Esophagus squamous epithelium (tissue), 4 donors: ENCODE measurements around the gene ALDH1A2.

Experiments
- CTCF ChIP-seq, 6 experiments: fragments of 450-650 bp in 4 of 6; fragments of 200-600 bp in 2 of 6; sonication (generic) in 2 of 6; IDR thresholded peaks; one replicate each; pipeline ENCODE4 v1.5.1; 2016 to 2019; ENCODE audit warnings: antibody characterized with exemption in 6 of 6, mild to moderate bottlenecking in 4 of 6, moderate library complexity in 4 of 6
- POLR2A ChIP-seq, 4 donors: fragments of 450-650 bp; IDR thresholded peaks; one replicate each; pipeline ENCODE4 v1.6.1; 2017; ENCODE audit warnings: antibody characterized with exemption in 4 of 4, mild to moderate bottlenecking in 4 of 4, moderate library complexity in 3 of 4

GRCh38 chr15:58069008-58069407 lies 3.5 kb upstream of the ALDH1A2 start:
- no peak for TF ChIP-seq CTCF (IDR thresholded peaks at IDR 0.05)
- no peak for TF ChIP-seq POLR2A (IDR thresholded peaks at IDR 0.05)
